D721Med (cell line): ENCODE results near the gene MAGOHB.

Experiments used
- DNase-seq: peaks from one replicate; pipeline ENCODE4 v3.0.0; 2011; ENCODE audit warnings: low spot score; ENCODE audit not compliant: insufficient read length
- FAIRE-seq: peaks from 2 replicates; lab custom pipeline; 2011; peaks lifted over from hg19 to GRCh38; lab: Jason Lieb, UNC
- CTCF ChIP-seq: IDR thresholded peaks from 2 replicates; pipeline ENCODE4 v1.5.1; 2012; ENCODE audit warnings: mild to moderate bottlenecking, control low read depth; ENCODE audit not compliant: insufficient read depth; ENCODE audit errors: missing control alignments

MAGOHB gene

GRCh38 chr12:10557766-10558165 is 55.6 kb downstream of the MAGOHB start:
- DNase-seq, result no peak
- no peak for FAIRE-seq
- TF ChIP-seq CTCF, result no peak

- DNase-seq (no peak), FAIRE-seq (no peak)
- TF ChIP-seq CTCF, result no peak
Measured at GRCh38 chr12:10557329-10557728, 56.1 kb downstream of the MAGOHB start.

- TF ChIP-seq CTCF, result no peak
- DNase-seq, result no peak
- no peak for FAIRE-seq
Measured at GRCh38 chr12:10554756-10555481, 58.5 kb downstream of the MAGOHB start.

- no peak for DNase-seq
Measured at GRCh38 chr12:10554228-10554755, 59.1 kb downstream of the MAGOHB start.

More at GRCh38 chr12:10554228-10554755, 59.1 kb downstream of the MAGOHB start:
- no peak for TF ChIP-seq CTCF
- no peak for FAIRE-seq
